ENCODE data around the gene LCA5L. TPM values are rescaled to one million over a fixed set of nuclear protein-coding genes. Genes with fewer than 3 reads are reported as not detected.

The LCA5L gene
- total and polyA plus RNA-seq, 7 donors: 0.60 to 5.5 (median 0.82) TPM

GRCh38 chr21:39453571-39454179, 8.1 kb upstream of the LCA5L start:
- H3K36me3 ChIP-seq: no peaks in the 10 kb centered on the region
- no peak overlapping the region for H3K4me3 ChIP-seq
- peak overlapping the region; percentile 55 to 84 (median 80) for H3K27ac ChIP-seq
- DNase-seq: no peak
- H3K9me3 ChIP-seq: no peaks in the 10 kb centered on the region
- H3K27me3 ChIP-seq: no peaks in the 10 kb centered on the region
- 95 to 96% methylated on average over 4 of the region's 4 CpGs for WGBS, 2 donors
- H3K4me1 ChIP-seq: peaks cover 0 to 20% (median 6%) of the 10 kb centered on the region in 4 donors
- intact Hi-C loops (cut with DNase I): no loop called here
- TF ChIP-seq POLR2A (IDR thresholded peaks at IDR 0.05) (no peak), EP300 (IDR thresholded peaks at IDR 0.05) (no peak), POLR2AphosphoS5 (IDR thresholded peaks at IDR 0.05) (no peak), CTCF (IDR thresholded peaks at IDR 0.05) (no peak)

DNA sequence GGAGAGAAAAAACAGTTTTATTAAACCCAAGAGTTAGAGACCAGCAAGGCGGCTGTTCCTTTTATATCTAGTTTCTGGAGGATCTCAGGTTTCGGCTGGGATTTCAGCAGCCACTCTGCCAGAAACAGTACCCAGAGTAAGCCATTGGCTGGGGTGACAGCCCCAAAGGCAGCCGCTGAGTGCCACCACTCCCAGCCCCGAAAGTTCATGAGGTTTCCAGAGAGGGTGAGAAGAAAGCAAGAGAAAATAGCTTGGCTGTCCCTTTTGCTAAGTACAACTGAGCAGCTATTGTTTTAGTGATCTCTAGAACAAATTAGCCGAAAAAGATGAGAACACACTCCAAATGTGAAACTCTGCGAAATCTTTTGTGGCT, 7.4 kb upstream of the LCA5L start:
- Histone ChIP-seq H3K9me3 (no peaks in the 10 kb centered on the region), H3K36me3 (no peaks in the 10 kb centered on the region), H3K27ac (peak overlapping the region; percentile 55 to 84 (median 80)), H3K4me1 (peaks cover 0 to 20% (median 6%) of the 10 kb centered on the region in 4 donors), H3K4me3 (peak overlapping the region in 3 of 4 donors; percentile 36 to 47 (median 44)), H3K27me3 (no peaks in the 10 kb centered on the region)
- 87 to 93% methylated on average over 6 of the region's 6 CpGs for WGBS, 2 donors
- intact Hi-C loops (cut with DNase I): no loop called here
- DNase-seq: no peak
- no peak for TF ChIP-seq POLR2AphosphoS5 (IDR thresholded peaks at IDR 0.05)
- TF ChIP-seq EP300 (IDR thresholded peaks at IDR 0.05): no peak
- no peak for TF ChIP-seq POLR2A (IDR thresholded peaks at IDR 0.05)
- TF ChIP-seq CTCF (IDR thresholded peaks at IDR 0.05): no peak

GRCh38 chr21:39452207-39452969, 6.8 kb upstream of the LCA5L start:
- no peak for DNase-seq
- intact Hi-C loops (cut with DNase I): no loop called here
- Histone ChIP-seq H3K4me1 (peaks cover 0 to 20% (median 6%) of the 10 kb centered on the region in 4 donors), H3K9me3 (no peaks in the 10 kb centered on the region), H3K36me3 (no peaks in the 10 kb centered on the region), H3K4me3 (peak overlapping the region in 3 of 4 donors; percentile 36 to 47 (median 44)), H3K27me3 (no peaks in the 10 kb centered on the region), H3K27ac (peak overlapping the region; percentile 55 to 84 (median 80))
- TF ChIP-seq POLR2A (IDR thresholded peaks at IDR 0.05) (peak in 1 of 2 donors; percentile 26), POLR2AphosphoS5 (IDR thresholded peaks at IDR 0.05) (peak in 3 of 4 donors; percentile 34 to 53 (median 35)), EP300 (IDR thresholded peaks at IDR 0.05) (no peak), CTCF (IDR thresholded peaks at IDR 0.05) (no peak)
- WGBS, 2 donors: 76 to 85% methylated on average over 10 of the region's 10 CpGs

- Histone ChIP-seq H3K27me3 (no peaks in the 10 kb centered on the region), H3K36me3 (no peaks in the 10 kb centered on the region), H3K4me3 (peak within 1 kb of the TSS in 3 of 4 donors; percentile 36 to 47 (median 44)), H3K4me1 (peaks cover 0 to 21% (median 6%) of the 10 kb centered on the region in 4 donors), H3K9me3 (no peaks in the 10 kb centered on the region), H3K27ac (peak within 1 kb of the TSS; percentile 55 to 84 (median 80))
- 66 to 77% methylated on average over 15 of the region's 15 CpGs for WGBS, 2 donors
- TF ChIP-seq POLR2AphosphoS5 (IDR thresholded peaks at IDR 0.05) (peak in 3 of 4 donors; percentile 35 to 60 (median 56)), CTCF (IDR thresholded peaks at IDR 0.05) (no peak)
- DNase-seq: peak; percentile 70
- intact Hi-C loops (cut with DNase I): no loop called here
Observed at GRCh38 chr21:39451332-39452206, 6.0 kb upstream of the LCA5L start, which contains the start of gene SH3BGR. TSS of gene SH3BGR (plus strand) at chr21:39451970. CDS start at chr21:39452097, 127 bp downstream.
